ENCODE data around the gene BCL7A.
"Not testable (repeated sequence)": the region's sequence is repeated elsewhere in the genome, so short reads cannot be mapped to it uniquely, and the experiment has no call there.

BCL7A gene

GRCh38 chr12:122021822-122022392 lies at the start of gene BCL7A:
Gene BCL7A (plus strand): TSS chr12:122021884. CDS start chr12:122022092, 208 bp downstream.
- Histone ChIP-seq H3K27me3 (ENCODE audit: insufficient read depth, low read length) (no peaks in the 10 kb centered on the region), H3K4me1 (ENCODE audit: insufficient read depth, low read length) (peaks cover 12% of the 10 kb centered on the region)

GRCh38 chr12:121974026-121974985 lies 47.4 kb upstream of the BCL7A start:
- Histone ChIP-seq H3K4me1 (ENCODE audit: insufficient read depth, low read length) (peaks cover 13% of the 10 kb centered on the region), H3K27me3 (ENCODE audit: insufficient read depth, low read length) (no peaks in the 10 kb centered on the region), H3K4me3 (ENCODE audit: low read length) (no peak overlapping the region), H3K36me3 (ENCODE audit: insufficient read depth, low read length) (no peaks in the 10 kb centered on the region), H3K9me3 (ENCODE audit: low read length) (peaks cover 8% of the 10 kb centered on the region), H2AFZ (ENCODE audit: low read depth, low read length) (no peak overlapping the region)

More at GRCh38 chr12:122021822-122022392, at the start of gene BCL7A:
- Histone ChIP-seq H3K36me3 (ENCODE audit: insufficient read depth, low read length) (no peaks in the 10 kb centered on the region), H3K4me3 (ENCODE audit: low read length) (peak within 1 kb of the TSS; percentile 55), H3K9me3 (ENCODE audit: low read length) (no peaks in the 10 kb centered on the region), H2AFZ (ENCODE audit: low read depth, low read length) (peak within 1 kb of the TSS; percentile 87)

GRCh38 chr12:121975021-121975420 lies 46.7 kb upstream of the BCL7A start:
- H3K27me3 ChIP-seq (ENCODE audit: insufficient read depth, low read length) = peaks cover 3% of the 10 kb centered on the region
- H2AFZ ChIP-seq (ENCODE audit: low read depth, low read length) = no peak overlapping the region
- peaks cover 8% of the 10 kb centered on the region for H3K9me3 ChIP-seq (ENCODE audit: low read length)
- H3K36me3 ChIP-seq (ENCODE audit: insufficient read depth, low read length) = no peaks in the 10 kb centered on the region
- no peak overlapping the region for H3K4me3 ChIP-seq (ENCODE audit: low read length)
- H3K4me1 ChIP-seq (ENCODE audit: insufficient read depth, low read length) = peaks cover 13% of the 10 kb centered on the region

- H3K4me1 ChIP-seq (ENCODE audit: insufficient read depth, low read length) = peaks cover 13% of the 10 kb centered on the region
- H3K36me3 ChIP-seq (ENCODE audit: insufficient read depth, low read length) = no peaks in the 10 kb centered on the region
- no peak overlapping the region for H3K4me3 ChIP-seq (ENCODE audit: low read length)
- peaks cover 3% of the 10 kb centered on the region for H3K27me3 ChIP-seq (ENCODE audit: insufficient read depth, low read length)
- no peak overlapping the region for H2AFZ ChIP-seq (ENCODE audit: low read depth, low read length)
- peaks cover 8% of the 10 kb centered on the region for H3K9me3 ChIP-seq (ENCODE audit: low read length)
These were observed 44.7 kb upstream of the BCL7A start for GRCh38 chr12:121976950-121977349.

- Histone ChIP-seq H3K4me1 (ENCODE audit: insufficient read depth, low read length) (peaks cover 5% of the 10 kb centered on the region), H3K27me3 (ENCODE audit: insufficient read depth, low read length) (peaks cover 3% of the 10 kb centered on the region), H3K9me3 (ENCODE audit: low read length) (no peaks in the 10 kb centered on the region), H2AFZ (ENCODE audit: low read depth, low read length) (no peak overlapping the region), H3K4me3 (ENCODE audit: low read length) (no peak overlapping the region), H3K36me3 (ENCODE audit: insufficient read depth, low read length) (no peaks in the 10 kb centered on the region)
These were observed 41.3 kb upstream of the BCL7A start for GRCh38 chr12:121980191-121980891.

- no peaks in the 10 kb centered on the region for H3K36me3 ChIP-seq (ENCODE audit: insufficient read depth, low read length)
- H3K4me3 ChIP-seq (ENCODE audit: low read length) = no peak overlapping the region
- peaks cover under 1% of the 10 kb centered on the region for H3K4me1 ChIP-seq (ENCODE audit: insufficient read depth, low read length)
- no peak overlapping the region for H2AFZ ChIP-seq (ENCODE audit: low read depth, low read length)
- no peaks in the 10 kb centered on the region for H3K9me3 ChIP-seq (ENCODE audit: low read length)
- peaks cover 3% of the 10 kb centered on the region for H3K27me3 ChIP-seq (ENCODE audit: insufficient read depth, low read length)
These were observed 40.8 kb upstream of the BCL7A start for GRCh38 chr12:121980892-121981272.

GRCh38 chr12:121981456-121981855 lies 40.2 kb upstream of the BCL7A start:
- no peaks in the 10 kb centered on the region for H3K36me3 ChIP-seq (ENCODE audit: insufficient read depth, low read length)
- no peak overlapping the region for H3K4me3 ChIP-seq (ENCODE audit: low read length)
- no peaks in the 10 kb centered on the region for H3K4me1 ChIP-seq (ENCODE audit: insufficient read depth, low read length)
- peaks cover 3% of the 10 kb centered on the region for H3K27me3 ChIP-seq (ENCODE audit: insufficient read depth, low read length)
- H2AFZ ChIP-seq (ENCODE audit: low read depth, low read length) = no peak overlapping the region
- no peaks in the 10 kb centered on the region for H3K9me3 ChIP-seq (ENCODE audit: low read length)

GRCh38 chr12:121982950-121983349 lies 38.7 kb upstream of the BCL7A start:
- Histone ChIP-seq H3K27me3 (ENCODE audit: insufficient read depth, low read length) (peaks cover 3% of the 10 kb centered on the region), H3K4me1 (ENCODE audit: insufficient read depth, low read length) (no peaks in the 10 kb centered on the region), H3K9me3 (ENCODE audit: low read length) (no peaks in the 10 kb centered on the region), H3K36me3 (ENCODE audit: insufficient read depth, low read length) (no peaks in the 10 kb centered on the region), H2AFZ (ENCODE audit: low read depth, low read length) (no peak overlapping the region), H3K4me3 (ENCODE audit: low read length) (no peak overlapping the region)

- no peak overlapping the region for H3K4me3 ChIP-seq (ENCODE audit: low read length)
These were observed 38.0 kb upstream of the BCL7A start for GRCh38 chr12:121983536-121984210.

GRCh38 chr12:121986489-121987245 lies 35.0 kb upstream of the BCL7A start:
- Histone ChIP-seq H3K9me3 (ENCODE audit: low read length) (no peaks in the 10 kb centered on the region), H3K27me3 (ENCODE audit: insufficient read depth, low read length) (no peaks in the 10 kb centered on the region), H3K4me1 (ENCODE audit: insufficient read depth, low read length) (no peaks in the 10 kb centered on the region), H3K36me3 (ENCODE audit: insufficient read depth, low read length) (no peaks in the 10 kb centered on the region), H3K4me3 (ENCODE audit: low read length) (no peak overlapping the region), H2AFZ (ENCODE audit: low read depth, low read length) (no peak overlapping the region)

More at GRCh38 chr12:121983536-121984210, 38.0 kb upstream of the BCL7A start:
- Histone ChIP-seq H3K36me3 (ENCODE audit: insufficient read depth, low read length) (no peaks in the 10 kb centered on the region), H2AFZ (ENCODE audit: low read depth, low read length) (no peak overlapping the region), H3K9me3 (ENCODE audit: low read length) (no peaks in the 10 kb centered on the region), H3K4me1 (ENCODE audit: insufficient read depth, low read length) (no peaks in the 10 kb centered on the region), H3K27me3 (ENCODE audit: insufficient read depth, low read length) (peaks cover 3% of the 10 kb centered on the region)

GRCh38 chr12:121988519-121988918 lies 33.2 kb upstream of the BCL7A start:
- H3K36me3 ChIP-seq (ENCODE audit: insufficient read depth, low read length); H2AFZ ChIP-seq (ENCODE audit: low read depth, low read length); H3K9me3 ChIP-seq (ENCODE audit: low read length); H3K27me3 ChIP-seq (ENCODE audit: insufficient read depth, low read length); H3K4me1 ChIP-seq (ENCODE audit: insufficient read depth, low read length); H3K4me3 ChIP-seq (ENCODE audit: low read length): not testable (repeated sequence)

Measured in neuron (in vitro differentiated cells).